GOT3 (cell line): Measurements from ENCODE around the gene RGS6.

ENCODE experiments used
- DNase-seq: peaks from one replicate; lab custom pipeline; 2025; ENCODE audit warnings: mixed read lengths; lab: John Stamatoyannopoulos, UW

The RGS6 gene

GRCh38 chr14:72243309-72244293, 311.4 kb downstream of the RGS6 start:
- DNase-seq, result no peak

- no peak for DNase-seq
Observed at GRCh38 chr14:72247896-72248465, 315.8 kb downstream of the RGS6 start.

DNA sequence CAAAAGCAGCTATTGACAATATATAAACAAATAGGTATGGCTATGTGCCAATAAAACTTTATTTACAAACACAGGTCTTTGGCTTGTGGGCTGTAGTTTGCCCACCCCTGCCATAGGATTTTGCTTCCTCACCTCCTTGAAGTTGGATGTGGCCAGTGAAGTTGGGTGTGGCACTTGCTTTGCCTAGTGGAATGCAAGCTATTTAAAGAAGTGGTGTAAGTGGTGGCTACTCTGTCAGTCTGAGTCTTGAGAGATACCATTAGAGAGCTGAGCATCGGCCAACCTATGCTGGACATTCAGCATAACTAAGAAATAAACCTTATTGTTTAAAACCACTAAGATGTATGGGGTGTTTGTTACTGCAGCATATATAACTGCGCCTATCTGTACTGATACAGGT, 321.3 kb downstream of the RGS6 start:
- no peak for DNase-seq

- DNase-seq, result no peak
Observed at GRCh38 chr14:72254202-72254936, 322.1 kb downstream of the RGS6 start.

- DNase-seq, result no peak
Observed at GRCh38 chr14:72254937-72255472, 322.8 kb downstream of the RGS6 start.

DNA sequence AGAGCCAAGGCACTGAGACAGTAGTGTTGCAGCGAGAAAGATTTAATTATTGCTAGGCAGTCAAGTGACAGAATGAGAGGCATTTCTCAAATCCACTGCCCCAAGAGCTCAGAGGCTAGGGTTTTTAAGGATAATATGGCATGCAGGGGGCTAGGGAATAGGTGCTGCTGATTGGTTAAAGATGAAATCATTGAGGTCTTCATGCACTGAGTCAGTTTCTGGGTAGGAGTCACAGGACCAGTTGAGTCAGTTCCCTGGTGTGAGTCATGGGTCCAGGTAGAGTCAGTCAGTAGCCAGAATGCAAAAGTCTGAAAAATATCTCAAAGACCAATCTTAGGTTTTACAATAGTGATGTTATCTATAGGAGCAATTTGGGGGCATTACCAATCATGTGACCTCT, 323.8 kb downstream of the RGS6 start:
- DNase-seq, result no peak

GRCh38 chr14:72261068-72261467, 328.8 kb downstream of the RGS6 start:
- DNase-seq, result no peak

GRCh38 chr14:72262771-72263170, 330.5 kb downstream of the RGS6 start:
- DNase-seq, result no peak

DNA sequence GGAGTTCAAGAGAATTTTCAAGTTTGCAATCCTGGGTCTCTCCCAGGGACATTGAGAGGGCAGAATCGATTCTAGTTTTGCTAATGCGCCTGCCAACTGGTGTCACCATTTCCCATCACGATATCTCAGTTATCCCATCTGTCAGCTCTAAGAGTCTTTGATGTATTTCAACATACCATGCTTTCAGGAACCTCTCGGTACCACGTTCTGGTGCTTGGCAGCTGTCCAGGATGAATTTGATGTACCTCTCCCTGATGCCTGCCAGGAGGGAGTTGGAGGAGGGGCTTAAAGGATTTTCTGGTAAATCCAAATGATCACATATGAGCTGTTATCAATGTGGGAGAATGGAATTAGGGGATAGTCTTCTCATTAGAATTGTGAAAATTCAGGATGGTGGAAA, 332.5 kb downstream of the RGS6 start:
- no peak for DNase-seq

DNA sequence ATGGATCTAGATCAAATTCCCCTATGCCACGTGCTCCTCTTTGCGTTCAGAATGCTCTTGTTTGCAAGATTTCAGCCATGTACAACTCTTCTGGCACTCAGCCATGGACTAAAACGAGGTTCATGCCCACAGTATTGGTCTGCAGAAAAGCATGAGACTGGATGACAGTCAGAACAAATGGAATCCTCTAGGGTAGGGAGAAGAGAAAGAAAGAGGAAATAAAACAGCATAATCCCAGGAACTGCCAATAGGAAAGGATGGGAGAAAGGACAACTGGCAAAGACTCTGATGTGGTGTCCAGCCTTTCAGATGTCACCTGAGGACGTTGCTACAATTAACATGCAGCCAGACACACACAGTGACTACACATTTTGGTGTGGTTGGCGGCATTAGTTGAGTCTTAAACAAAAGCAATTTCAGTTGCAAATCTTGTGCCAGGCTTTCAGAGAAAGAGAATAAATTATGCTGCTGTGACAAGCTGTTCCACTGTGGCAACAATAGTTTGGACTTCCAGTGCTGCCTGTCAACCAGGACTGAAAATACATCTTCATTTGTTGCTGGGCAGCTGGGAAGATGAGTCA, 338.0 kb downstream of the RGS6 start:
- no peak for DNase-seq

DNA sequence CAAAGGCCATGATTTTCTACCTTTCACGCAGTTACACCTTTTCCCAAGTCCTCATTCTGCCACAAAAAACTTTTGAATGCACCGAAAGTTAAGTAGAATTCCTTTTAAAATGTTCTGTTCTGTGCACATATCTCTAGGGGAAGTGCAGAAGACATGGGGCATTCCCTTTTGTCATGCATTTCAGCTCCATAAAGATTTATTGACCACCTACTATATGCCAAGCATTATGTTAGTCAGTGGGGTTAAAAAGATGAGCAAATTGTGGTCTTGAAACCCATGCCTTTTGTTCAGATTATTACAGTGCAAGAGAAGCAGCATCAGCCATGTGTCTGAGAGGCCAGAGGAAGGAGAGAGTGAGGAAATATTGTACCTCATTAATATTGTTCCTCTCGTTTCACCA, 338.5 kb downstream of the RGS6 start:
- DNase-seq, result no peak

GRCh38 chr14:72275242-72275641, 343.0 kb downstream of the RGS6 start:
- DNase-seq, result no peak

DNA sequence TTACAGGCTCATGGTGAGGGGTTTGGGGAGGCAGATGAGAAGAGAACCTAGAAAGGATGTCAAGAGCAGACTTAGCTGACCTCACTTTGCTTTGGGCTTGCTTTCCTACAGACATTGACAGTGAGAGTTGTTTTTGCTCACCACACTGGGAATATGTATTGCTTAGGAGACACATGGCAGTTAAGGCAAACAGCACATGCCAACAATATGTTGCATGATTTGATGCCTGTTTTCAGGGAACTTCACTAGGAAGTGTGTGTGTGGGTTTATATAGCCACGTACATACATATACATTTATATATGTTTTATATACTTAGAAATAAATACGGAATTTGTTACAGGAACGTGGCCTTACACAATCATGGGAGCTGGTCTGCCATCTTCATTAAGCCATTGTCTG, 346.1 kb downstream of the RGS6 start:
- no peak for DNase-seq

DNA sequence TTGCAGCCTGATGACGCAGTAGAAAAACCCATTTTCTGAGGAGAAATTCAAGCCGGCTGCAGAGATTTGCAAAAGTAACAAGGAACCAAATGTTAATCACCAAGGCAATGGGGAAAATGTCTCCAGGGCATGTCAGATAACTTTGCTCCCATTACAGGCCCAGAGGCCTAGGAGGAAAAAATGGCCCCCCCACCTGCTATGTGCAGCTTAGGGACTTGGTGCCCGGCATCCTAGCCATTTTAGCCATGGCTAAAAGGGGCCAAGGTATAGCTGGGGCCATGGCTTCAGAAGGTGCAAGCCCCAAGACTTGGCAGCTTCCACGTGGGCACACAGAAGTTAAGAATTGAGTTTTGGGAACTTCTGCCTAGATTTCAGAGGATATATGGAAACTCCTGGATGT, 351.9 kb downstream of the RGS6 start:
- DNase-seq, result no peak

- DNase-seq, result no peak
Observed at GRCh38 chr14:72290241-72290640, 358.0 kb downstream of the RGS6 start.

DNA sequence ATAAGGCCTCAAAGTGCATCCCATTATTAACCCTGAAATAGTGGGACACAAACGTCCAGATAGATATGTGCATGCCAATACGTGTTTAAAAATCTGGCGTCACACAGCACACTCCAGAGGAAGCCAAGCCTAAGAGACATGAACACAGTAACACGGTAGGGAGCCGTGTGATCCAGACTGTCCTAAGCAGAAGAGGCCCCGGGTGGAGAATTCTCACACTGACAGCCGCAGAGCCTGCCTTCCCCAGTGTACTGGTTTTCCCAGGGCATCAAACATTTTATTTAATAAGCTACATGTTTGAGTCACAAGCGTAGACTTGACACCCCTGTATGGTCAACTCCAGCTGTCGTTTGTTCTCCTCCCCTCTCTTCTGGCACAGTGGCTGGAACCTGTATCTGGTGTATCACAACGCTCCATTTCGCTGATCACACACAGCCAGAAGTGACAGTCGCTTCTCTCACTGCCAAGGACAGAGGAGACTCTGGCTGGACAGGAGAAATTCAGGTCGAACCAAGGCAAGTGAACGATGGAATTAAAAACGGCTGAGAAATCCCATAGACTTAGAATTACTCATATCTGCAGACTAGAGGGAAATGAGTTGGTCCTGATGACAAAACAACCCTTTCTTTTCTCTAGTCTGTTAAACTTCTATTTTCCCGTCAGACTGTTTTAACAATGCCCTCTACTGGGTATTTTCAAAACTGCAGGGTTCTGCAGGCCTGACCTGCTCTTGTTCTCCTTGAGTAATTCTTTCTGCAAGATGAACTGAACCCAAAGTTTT, 359.9 kb downstream of the RGS6 start:
- DNase-seq, result no peak

- no peak for DNase-seq
Observed at GRCh38 chr14:72292689-72293024, 360.4 kb downstream of the RGS6 start.

DNA sequence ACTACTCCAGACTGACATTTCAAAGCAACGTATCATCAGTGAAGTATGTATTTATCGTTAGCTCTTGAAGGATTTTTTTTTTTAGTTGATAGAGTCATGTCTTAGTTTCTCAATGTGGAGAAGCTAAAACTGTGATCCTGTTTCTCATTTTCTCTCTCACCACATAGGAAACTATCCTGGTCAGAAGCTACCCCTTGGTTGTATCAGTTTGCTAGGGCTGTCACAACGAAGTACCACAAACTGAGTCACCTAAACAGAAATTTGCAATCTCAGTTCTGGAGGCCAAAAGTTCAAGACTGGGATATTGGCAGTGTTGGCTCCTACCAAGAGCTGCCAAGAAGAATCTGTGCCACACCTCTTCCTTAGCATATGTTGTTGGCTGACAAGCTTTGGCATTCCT, 369.1 kb downstream of the RGS6 start:
- DNase-seq, result no peak

- no peak for DNase-seq
Observed at GRCh38 chr14:72303930-72304329, 371.7 kb downstream of the RGS6 start.

- no peak for DNase-seq
Observed at GRCh38 chr14:72305561-72305960, 373.3 kb downstream of the RGS6 start.

GRCh38 chr14:72308967-72309485, 376.8 kb downstream of the RGS6 start:
- no peak for DNase-seq
